Loucy (cell line): ENCODE results near the gene CAPN14.

Experiments used
- H2AFZ ChIP-seq: fragments of 200-600 bp; sonication (generic); 2 replicates; pipeline ENCODE4 v1.6.0; 2016; ENCODE audit warnings: antibody characterized with exemption, mild to moderate bottlenecking, low read length, moderate library complexity
- H3F3A ChIP-seq: fragments of 200-600 bp; 2 replicates; pipeline ENCODE4 v1.6.0; 2016; ENCODE audit warnings: antibody characterized with exemption, low read depth, mild to moderate bottlenecking
- H3K27me3 ChIP-seq: fragments of 200-600 bp; sonication (generic); 2 replicates; pipeline ENCODE4 v1.6.1; 2014; ENCODE audit warnings: low read length, mild to moderate bottlenecking; ENCODE audit not compliant: insufficient read depth, poor library complexity, severe bottlenecking
- H3K36me3 ChIP-seq: fragments of 200-600 bp; sonication (generic); 2 replicates; pipeline ENCODE4 v1.6.1; 2016; ENCODE audit warnings: low read length; ENCODE audit not compliant: insufficient read depth
- H3K4me1 ChIP-seq: fragments of 200-600 bp; sonication (generic); 2 replicates; pipeline ENCODE4 v1.5.1; 2014; ENCODE audit warnings: low read length, mild to moderate bottlenecking; ENCODE audit not compliant: insufficient read depth, poor library complexity, severe bottlenecking
- H3K4me2 ChIP-seq: fragments of 200-600 bp; sonication (generic); 2 replicates; pipeline ENCODE4 v1.6.0; 2014; ENCODE audit warnings: antibody characterized with exemption, low read length, low read depth, mild to moderate bottlenecking; ENCODE audit not compliant: poor library complexity, severe bottlenecking
- H3K4me3 ChIP-seq: fragments of 200-600 bp; sonication (generic); 2 replicates; pipeline ENCODE4 v1.5.1; 2014; ENCODE audit warnings: low read length, mild to moderate bottlenecking, mixed read lengths; ENCODE audit not compliant: poor library complexity, severe bottlenecking
- H3K79me2 ChIP-seq: fragments of 200-600 bp; sonication (generic); 2 replicates; pipeline ENCODE4 v1.6.1; 2014; ENCODE audit warnings: low read length; ENCODE audit not compliant: insufficient read depth
- H3K9ac ChIP-seq: fragments of 200-600 bp; sonication (generic); 2 replicates; pipeline ENCODE4 v1.6.0; 2014; ENCODE audit warnings: mild to moderate bottlenecking, low read depth, low read length, moderate library complexity; ENCODE audit not compliant: poor library complexity, severe bottlenecking
- H3K9me2 ChIP-seq: fragments of 200-600 bp; sonication (generic); replicated peaks from 2 replicates; pipeline ENCODE4 v1.6.1; 2016; ENCODE audit warnings: low read depth, low read length, mixed read lengths
- H3K9me3 ChIP-seq: fragments of 200-600 bp; sonication (generic); 2 replicates; pipeline ENCODE4 v1.6.1; 2014; ENCODE audit warnings: mild to moderate bottlenecking, antibody characterized with exemption, low read length, low read depth; ENCODE audit not compliant: insufficient read depth
- H4K20me1 ChIP-seq: fragments of 200-600 bp; sonication (generic); 2 replicates; pipeline ENCODE4 v1.6.0; 2014; ENCODE audit warnings: antibody characterized with exemption, low read length, mild to moderate bottlenecking; ENCODE audit not compliant: insufficient read depth, poor library complexity, severe bottlenecking
- CTCF ChIP-seq: fragments of 200-600 bp; sonication (generic); conservative IDR thresholded peaks from 2 replicates; pipeline ENCODE4 v1.5.1; 2014; ENCODE audit warnings: mild to moderate bottlenecking, antibody characterized with exemption, low read length
- EZH2phosphoT487 ChIP-seq: fragments of 200-600 bp; IDR thresholded peaks from 2 replicates; pipeline ENCODE4 v1.6.1; 2018; ENCODE audit warnings: antibody characterized with exemption, mild to moderate bottlenecking, moderate library complexity, borderline replicate concordance

Gene CAPN14

GRCh38 chr2:31166925-31167324 is 50.4 kb downstream of the CAPN14 start:
- no peak overlapping the region for H2AFZ ChIP-seq
- H3K9me3 ChIP-seq: no peaks in the 10 kb centered on the region
- H3K27me3 ChIP-seq: no peaks in the 10 kb centered on the region
- TF ChIP-seq CTCF: no peak
- H3K9ac ChIP-seq: no peak overlapping the region
- no peaks in the 10 kb centered on the region for H3K9me2 ChIP-seq
- no peaks in the 10 kb centered on the region for H3K4me1 ChIP-seq
- no peaks in the 10 kb centered on the region for H3F3A ChIP-seq
- H3K36me3 ChIP-seq: no peaks in the 10 kb centered on the region
- no peak overlapping the region for H3K4me3 ChIP-seq
- H3K79me2 ChIP-seq: no peaks in the 10 kb centered on the region
- H4K20me1 ChIP-seq: no peaks in the 10 kb centered on the region
- no peak overlapping the region for H3K4me2 ChIP-seq

GRCh38 chr2:31163011-31163539 is 54.2 kb downstream of the CAPN14 start:
- Histone ChIP-seq H3K9ac (no peak overlapping the region), H3K4me2 (no peak overlapping the region), H2AFZ (no peak overlapping the region), H3K9me3 (no peaks in the 10 kb centered on the region), H3F3A (no peaks in the 10 kb centered on the region), H3K27me3 (no peaks in the 10 kb centered on the region), H3K36me3 (no peaks in the 10 kb centered on the region), H3K9me2 (no peaks in the 10 kb centered on the region), H3K79me2 (no peaks in the 10 kb centered on the region), H3K4me3 (no peak overlapping the region), H4K20me1 (no peaks in the 10 kb centered on the region), H3K4me1 (no peaks in the 10 kb centered on the region)
- TF ChIP-seq CTCF (no peak), EZH2phosphoT487 (no peak)

GRCh38 chr2:31161637-31162036 is 55.7 kb downstream of the CAPN14 start:
- TF ChIP-seq EZH2phosphoT487 (no peak), CTCF (no peak)
- Histone ChIP-seq H3K9me3 (no peaks in the 10 kb centered on the region), H2AFZ (no peak overlapping the region), H3K36me3 (no peaks in the 10 kb centered on the region), H3K4me2 (no peak overlapping the region), H3K4me1 (no peaks in the 10 kb centered on the region), H3K79me2 (no peaks in the 10 kb centered on the region), H3F3A (no peaks in the 10 kb centered on the region), H3K9me2 (no peaks in the 10 kb centered on the region), H3K9ac (no peak overlapping the region), H4K20me1 (no peaks in the 10 kb centered on the region), H3K27me3 (no peaks in the 10 kb centered on the region), H3K4me3 (no peak overlapping the region)
